Adrenal gland (tissue), 12 donors: ENCODE measurements around the gene RAB9A. TPM values are rescaled to one million over a fixed set of nuclear protein-coding genes. Genes with fewer than 3 reads are reported as not detected.

Experiments
- DNase-seq, 7 donors: peaks; one replicate each; pipeline ENCODE4 v3.0.0-alpha.2; 2019 to 2020
- H3K27ac ChIP-seq, 5 donors: fragments of 200-600 bp; sonication (generic) in 4 of 5; 1 replicate in 3 of 5; 2 replicates in 2 of 5; pipeline versions ENCODE4 v1.5.1 to v1.8.0; 2016 to 2020; ENCODE audit warnings: mild to moderate bottlenecking in 1 of 5
- H3K27me3 ChIP-seq: fragments of 200-600 bp; 2 replicates; pipeline ENCODE4 v1.8.0; 2021
- H3K36me3 ChIP-seq, 2 donors: fragments of 200-600 bp; replicated peaks in 1 of 2; 1 replicate in 1 of 2; 2 replicates in 1 of 2; pipeline versions ENCODE4 v1.5.1 to v1.8.0; 2018 to 2022
- H3K4me1 ChIP-seq, 2 donors: fragments of 200-600 bp; replicated peaks in 1 of 2; 1 replicate in 1 of 2; 2 replicates in 1 of 2; pipeline versions ENCODE4 v1.5.1 to v1.8.0; 2018 to 2021
- H3K4me3 ChIP-seq, 4 donors: fragments of 200-600 bp; sonication (generic) in 3 of 4; one replicate each; pipeline ENCODE4 v1.5.1; 2016 to 2018
- H3K9me3 ChIP-seq, 3 donors: fragments of 200-600 bp; sonication (generic) in 1 of 3; replicated peaks in 1 of 3; 1 replicate in 2 of 3; 2 replicates in 1 of 3; pipeline versions ENCODE4 v1.5.1 to v1.8.0; 2016 to 2021
- POLR2A ChIP-seq, 2 donors: fragments of 450-650 bp; IDR thresholded peaks; one replicate each; pipeline ENCODE4 v1.6.1; 2017; ENCODE audit warnings: antibody characterized with exemption in 2 of 2, mild to moderate bottlenecking in 2 of 2, moderate library complexity in 1 of 2
- WGBS, 4 donors: extraction: QIAGEN DNeasy Blood & Tissue Kit in 2 of 4; methylation state at CpG; one replicate each; pipeline versions ENCODE4 v1.1.5 to v1.1.7; 2013 to 2017; 5-methylcytosine and 5-hydroxymethylcytosine counted together
- intact Hi-C, 2 donors: fragments of 100-400 bp; cut with DNase I; formaldehyde crosslinking; loops; one replicate each; pipeline versions ENCODE4 v1.14.1 to v1.15.0; 2022 to 2023
- polyA plus RNA-seq, 3 donors: library from polyadenylated mRNA; stranded (reverse); fragments of 200-250 nt in 2 of 3; fragments of 350-450 nt in 1 of 3; fragmentation: Illumina TruSeq in 1 of 3; extraction: RNeasy Lipid Tissue Mini Kit (QIAGEN cat#74804) in 1 of 3; gene quantifications; one replicate each; pipeline ENCODE4 v1.2.3, GENCODE V29; 2013 to 2014
- total RNA-seq, 9 donors: library from RNA; depleted of rRNA in 4 of 9; stranded (reverse); fragments of >200 nt in 4 of 9; fragments of 120-200 nt in 1 of 9; fragmentation: NEBNext Ultra II Directional in 1 of 9; extraction: Animal tissue kit (Norgen Biotek cat#: 25700) in 1 of 9; gene quantifications; one replicate each; pipeline versions ENCODE4 v1.1.0 to v1.2.4, GENCODE V29; 2013 to 2023
- TF ChIP-seq, protein P1 (sequence below), 6 experiments: fragments of 450-650 bp in 4 of 6; fragments of 200-600 bp in 2 of 6; sonication (generic) in 1 of 6; IDR thresholded peaks; 1 replicate in 5 of 6; 2 replicates in 1 of 6; pipeline versions ENCODE4 v1.5.1 to v1.8.0; 2016 to 2021; ENCODE audit warnings: antibody characterized with exemption in 6 of 6, mild to moderate bottlenecking in 2 of 6, moderate library complexity in 1 of 6
- donor health status: healthy with polysubstance abuse.
- donor health status: Bipolar disorder and iron deficiency.
- donor health status: DM: yes; HTN: yes; CAD: no.
- donor health status: DM: no; HTN: no; CAD: no.
- donor health status: DM: no; HTN: no; CAD: no.
- donor health status: DM: yes; HTN: yes; CAD: no.

RAB9A gene
- total and polyA plus RNA-seq, 12 donors, result 23.8 to 153 (median 66.9) TPM

DNA sequence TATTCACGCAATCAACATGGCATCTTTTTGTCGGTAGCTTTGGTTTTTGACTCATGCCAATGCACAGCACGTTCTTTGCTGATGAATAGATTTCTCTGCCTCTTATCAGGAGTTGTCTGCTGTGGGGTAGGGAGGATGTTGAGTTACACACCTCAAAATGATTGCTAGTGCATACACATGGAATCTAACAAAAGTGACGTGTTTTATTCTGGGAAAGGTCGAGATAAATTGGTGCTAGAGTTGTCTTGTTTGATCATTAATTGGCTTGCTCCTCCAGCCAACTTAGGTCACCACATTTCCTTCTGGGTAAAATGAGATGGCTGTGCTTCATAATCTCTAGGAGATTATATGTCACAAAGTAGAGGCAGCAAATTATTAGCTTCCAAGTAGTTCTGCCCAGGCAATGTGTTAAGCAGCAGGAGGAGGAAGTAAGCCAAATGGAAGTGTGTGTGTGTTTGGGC, 3.9 kb downstream of the RAB9A start:
- H3K4me3 ChIP-seq, result peak overlapping the region in 1 of 4 donors; percentile 27
- WGBS, 4 donors, result 44 to 61% (median 50%) methylated on average over 5 of the region's 5 CpGs
- peak overlapping the region in 3 of 5 donors; percentile 36 to 97 (median 65) for H3K27ac ChIP-seq
- intact Hi-C loops, result no loop called here
- TF ChIP-seq, protein P1, sequence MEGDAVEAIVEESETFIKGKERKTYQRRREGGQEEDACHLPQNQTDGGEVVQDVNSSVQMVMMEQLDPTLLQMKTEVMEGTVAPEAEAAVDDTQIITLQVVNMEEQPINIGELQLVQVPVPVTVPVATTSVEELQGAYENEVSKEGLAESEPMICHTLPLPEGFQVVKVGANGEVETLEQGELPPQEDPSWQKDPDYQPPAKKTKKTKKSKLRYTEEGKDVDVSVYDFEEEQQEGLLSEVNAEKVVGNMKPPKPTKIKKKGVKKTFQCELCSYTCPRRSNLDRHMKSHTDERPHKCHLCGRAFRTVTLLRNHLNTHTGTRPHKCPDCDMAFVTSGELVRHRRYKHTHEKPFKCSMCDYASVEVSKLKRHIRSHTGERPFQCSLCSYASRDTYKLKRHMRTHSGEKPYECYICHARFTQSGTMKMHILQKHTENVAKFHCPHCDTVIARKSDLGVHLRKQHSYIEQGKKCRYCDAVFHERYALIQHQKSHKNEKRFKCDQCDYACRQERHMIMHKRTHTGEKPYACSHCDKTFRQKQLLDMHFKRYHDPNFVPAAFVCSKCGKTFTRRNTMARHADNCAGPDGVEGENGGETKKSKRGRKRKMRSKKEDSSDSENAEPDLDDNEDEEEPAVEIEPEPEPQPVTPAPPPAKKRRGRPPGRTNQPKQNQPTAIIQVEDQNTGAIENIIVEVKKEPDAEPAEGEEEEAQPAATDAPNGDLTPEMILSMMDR (IDR thresholded peaks at IDR 0.05), result no peak
- TF ChIP-seq POLR2A (IDR thresholded peaks at IDR 0.05), result no peak
- no peak for DNase-seq
- H3K4me1 ChIP-seq, result peaks cover 12 to 52% of the 10 kb centered on the region in 2 donors
- H3K27me3 ChIP-seq, result no peaks in the 10 kb centered on the region
- no peaks in the 10 kb centered on the region for H3K9me3 ChIP-seq
- H3K36me3 ChIP-seq, result no peaks in the 10 kb centered on the region

DNA sequence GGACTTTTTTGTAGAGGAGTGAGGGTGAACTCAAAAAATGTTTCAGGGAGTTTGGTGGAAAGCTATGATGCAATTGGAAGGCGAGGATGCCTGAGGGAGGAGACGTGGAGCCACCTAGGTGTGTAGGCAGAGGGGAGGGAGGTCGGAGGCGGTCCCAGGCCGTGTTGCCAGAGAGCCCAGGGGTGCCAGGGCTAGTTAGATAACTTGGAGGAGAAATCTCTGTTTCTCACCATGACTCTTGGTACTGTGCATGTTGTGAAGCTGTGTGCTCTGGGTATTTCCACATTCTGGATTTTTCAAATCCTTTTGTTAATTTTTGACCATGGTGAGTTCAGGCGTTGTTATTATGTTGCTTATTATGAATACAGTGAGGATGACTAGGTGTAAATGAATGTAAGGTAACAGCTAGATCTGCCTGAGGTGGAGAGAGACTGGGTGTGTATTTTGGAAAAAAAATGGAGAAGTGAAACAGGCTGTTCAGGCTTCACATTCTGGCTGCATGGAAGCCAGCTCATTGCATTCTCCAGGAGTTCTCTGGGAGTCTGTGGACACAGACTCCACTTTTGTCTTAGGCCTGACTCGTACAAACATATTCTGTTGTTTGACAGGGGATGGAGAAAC, 4.5 kb downstream of the RAB9A start:
- Histone ChIP-seq H3K9me3 (no peaks in the 10 kb centered on the region), H3K27me3 (no peaks in the 10 kb centered on the region), H3K27ac (peak overlapping the region in 3 of 5 donors; percentile 26 to 97 (median 65)), H3K4me1 (peaks cover 12 to 56% of the 10 kb centered on the region in 2 donors), H3K36me3 (no peaks in the 10 kb centered on the region), H3K4me3 (peak overlapping the region in 1 of 4 donors; percentile 27)
- TF ChIP-seq POLR2A (IDR thresholded peaks at IDR 0.05), result no peak
- TF ChIP-seq, protein P1 (IDR thresholded peaks at IDR 0.05), result no peak
- peak in 1 of 7 donors; percentile 20 for DNase-seq
- WGBS, 4 donors, result 40 to 60% (median 46%) methylated on average over 6 to 7 of the region's 7 CpGs
- intact Hi-C loops, result no loop called here

DNA sequence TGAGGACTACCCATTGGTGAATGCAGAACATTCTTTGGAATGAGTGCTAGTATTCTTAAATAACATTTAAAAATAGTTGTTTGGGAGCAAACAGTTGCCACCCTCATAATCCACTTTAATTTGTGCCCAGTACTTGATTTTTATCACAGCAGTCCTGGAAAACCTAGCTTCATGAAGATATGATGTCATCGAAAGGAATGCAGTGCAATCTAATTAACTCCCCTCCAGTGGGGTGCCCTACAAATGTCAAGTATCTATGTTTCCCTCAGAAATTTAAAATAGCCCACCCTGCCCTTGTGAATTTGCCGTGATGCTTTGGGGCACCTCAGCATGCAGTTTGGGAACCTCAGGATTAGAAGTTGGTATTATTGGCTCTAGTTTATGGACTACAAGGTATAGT, 5.4 kb downstream of the RAB9A start:
- Histone ChIP-seq H3K36me3 (no peaks in the 10 kb centered on the region), H3K4me3 (no peak overlapping the region), H3K9me3 (no peaks in the 10 kb centered on the region), H3K4me1 (peaks cover 15 to 65% of the 10 kb centered on the region in 2 donors), H3K27ac (peak overlapping the region in 2 of 5 donors; percentile 22 to 44), H3K27me3 (no peaks in the 10 kb centered on the region)
- DNase-seq, result no peak
- WGBS, 4 donors, result 35 to 75% (median 60%) methylated on average over 2 of the region's 2 CpGs
- no peak for TF ChIP-seq POLR2A (IDR thresholded peaks at IDR 0.05)
- TF ChIP-seq, protein P1 (IDR thresholded peaks at IDR 0.05), result no peak
- intact Hi-C loops, result no loop called here

DNA sequence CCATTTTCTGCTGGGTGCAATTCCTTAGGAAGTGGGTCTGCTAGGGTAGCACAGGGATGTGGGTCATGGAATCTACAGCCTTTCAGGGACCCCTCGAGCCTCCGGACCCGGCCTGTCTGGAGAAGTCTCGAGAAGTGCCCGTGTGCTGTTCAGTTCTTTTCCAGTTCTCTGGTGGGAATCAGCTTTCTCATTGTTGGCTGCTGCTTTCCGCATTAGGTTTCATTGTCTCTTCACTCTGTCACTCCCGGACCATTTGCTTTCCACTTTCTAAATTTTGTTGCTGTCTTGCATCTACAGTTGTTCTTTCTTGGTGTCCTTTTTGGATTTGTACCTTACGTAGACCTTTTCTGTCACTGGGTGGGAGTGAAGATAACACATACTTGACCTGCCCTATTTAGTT, 6.1 kb downstream of the RAB9A start:
- no peaks in the 10 kb centered on the region for H3K9me3 ChIP-seq
- 70 to 89% (median 76%) methylated on average over 8 of the region's 8 CpGs for WGBS, 4 donors
- H3K4me3 ChIP-seq, result no peak overlapping the region
- no peak overlapping the region for H3K27ac ChIP-seq
- no peaks in the 10 kb centered on the region for H3K36me3 ChIP-seq
- H3K4me1 ChIP-seq, result peaks cover 18 to 72% of the 10 kb centered on the region in 2 donors
- DNase-seq, result no peak
- intact Hi-C loops, result no loop called here
- no peaks in the 10 kb centered on the region for H3K27me3 ChIP-seq
- TF ChIP-seq, protein P1 (IDR thresholded peaks at IDR 0.05), result no peak
- no peak for TF ChIP-seq POLR2A (IDR thresholded peaks at IDR 0.05)
